ENCODE results near the gene PTF1A.

DNA sequence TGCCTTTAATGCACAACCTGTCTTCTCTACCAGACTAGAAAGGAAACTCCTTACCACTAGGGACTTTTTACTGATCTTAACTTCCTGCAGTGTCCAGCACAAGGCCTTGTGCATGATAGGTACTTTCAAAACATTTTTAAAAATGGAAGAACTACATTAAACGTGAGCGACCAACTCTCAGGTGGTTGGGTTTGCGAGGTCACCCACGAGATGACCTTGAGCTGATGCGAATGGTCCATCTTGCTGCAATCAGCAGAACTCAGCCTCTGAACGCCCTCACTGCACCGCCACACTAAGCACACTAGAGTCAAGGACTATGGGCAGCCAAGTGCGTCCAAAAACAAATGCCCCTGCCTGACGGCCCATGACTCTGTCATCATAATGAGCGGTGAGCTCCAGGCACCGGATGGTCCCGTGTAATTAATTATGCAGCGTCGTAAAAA, 34.9 kb upstream of the PTF1A start:
- TF ChIP-seq, protein P1, sequence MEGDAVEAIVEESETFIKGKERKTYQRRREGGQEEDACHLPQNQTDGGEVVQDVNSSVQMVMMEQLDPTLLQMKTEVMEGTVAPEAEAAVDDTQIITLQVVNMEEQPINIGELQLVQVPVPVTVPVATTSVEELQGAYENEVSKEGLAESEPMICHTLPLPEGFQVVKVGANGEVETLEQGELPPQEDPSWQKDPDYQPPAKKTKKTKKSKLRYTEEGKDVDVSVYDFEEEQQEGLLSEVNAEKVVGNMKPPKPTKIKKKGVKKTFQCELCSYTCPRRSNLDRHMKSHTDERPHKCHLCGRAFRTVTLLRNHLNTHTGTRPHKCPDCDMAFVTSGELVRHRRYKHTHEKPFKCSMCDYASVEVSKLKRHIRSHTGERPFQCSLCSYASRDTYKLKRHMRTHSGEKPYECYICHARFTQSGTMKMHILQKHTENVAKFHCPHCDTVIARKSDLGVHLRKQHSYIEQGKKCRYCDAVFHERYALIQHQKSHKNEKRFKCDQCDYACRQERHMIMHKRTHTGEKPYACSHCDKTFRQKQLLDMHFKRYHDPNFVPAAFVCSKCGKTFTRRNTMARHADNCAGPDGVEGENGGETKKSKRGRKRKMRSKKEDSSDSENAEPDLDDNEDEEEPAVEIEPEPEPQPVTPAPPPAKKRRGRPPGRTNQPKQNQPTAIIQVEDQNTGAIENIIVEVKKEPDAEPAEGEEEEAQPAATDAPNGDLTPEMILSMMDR (IDR thresholded peaks at IDR 0.05), result no peak
- TF ChIP-seq ZBTB21 (CRISPR knock-in tag; IDR thresholded peaks at IDR 0.05; ENCODE audit: borderline replicate concordance), result no peak
- no peak for TF ChIP-seq NR1H2 (CRISPR knock-in tag; IDR thresholded peaks at IDR 0.05)
- TF ChIP-seq, protein P2, sequence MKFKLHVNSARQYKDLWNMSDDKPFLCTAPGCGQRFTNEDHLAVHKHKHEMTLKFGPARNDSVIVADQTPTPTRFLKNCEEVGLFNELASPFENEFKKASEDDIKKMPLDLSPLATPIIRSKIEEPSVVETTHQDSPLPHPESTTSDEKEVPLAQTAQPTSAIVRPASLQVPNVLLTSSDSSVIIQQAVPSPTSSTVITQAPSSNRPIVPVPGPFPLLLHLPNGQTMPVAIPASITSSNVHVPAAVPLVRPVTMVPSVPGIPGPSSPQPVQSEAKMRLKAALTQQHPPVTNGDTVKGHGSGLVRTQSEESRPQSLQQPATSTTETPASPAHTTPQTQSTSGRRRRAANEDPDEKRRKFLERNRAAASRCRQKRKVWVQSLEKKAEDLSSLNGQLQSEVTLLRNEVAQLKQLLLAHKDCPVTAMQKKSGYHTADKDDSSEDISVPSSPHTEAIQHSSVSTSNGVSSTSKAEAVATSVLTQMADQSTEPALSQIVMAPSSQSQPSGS (CRISPR knock-in tag; IDR thresholded peaks at IDR 0.05; ENCODE audit: borderline replicate concordance, low read depth), result no peak
- no peak for TF ChIP-seq CREM (CRISPR knock-in tag; IDR thresholded peaks at IDR 0.05)
- no peak for TF ChIP-seq KAT7 (CRISPR knock-in tag; IDR thresholded peaks at IDR 0.05; ENCODE audit: borderline replicate concordance)

Measured in WTC11 (cell line).